Hepatocyte (in vitro differentiated cells): ENCODE measurements around the gene DUSP28. TPM values are rescaled to one million over a fixed set of nuclear protein-coding genes. Genes with fewer than 3 reads are reported as not detected.

Experiments
- DNase-seq: peaks from one replicate; pipeline ENCODE4 v3.0.0-alpha.2; 2016; ENCODE audit warnings: low spot score
- H2AFZ ChIP-seq: fragments of 200-600 bp; sonication (generic); 2 replicates; pipeline ENCODE4 v1.6.0; 2016; ENCODE audit warnings: antibody characterized with exemption, mild to moderate bottlenecking
- H3K27ac ChIP-seq: fragments of 200-600 bp; sonication (generic); 2 replicates; pipeline ENCODE4 v1.5.1; 2016; ENCODE audit warnings: mild to moderate bottlenecking
- H3K27me3 ChIP-seq: fragments of 200-600 bp; sonication (generic); 2 replicates; pipeline ENCODE4 v1.6.1; 2016
- H3K36me3 ChIP-seq: fragments of 200-600 bp; sonication (generic); replicated peaks from 2 replicates; pipeline ENCODE4 v1.5.1; 2016; ENCODE audit warnings: low read depth; ENCODE audit not compliant: insufficient read depth
- H3K4me1 ChIP-seq: fragments of 200-600 bp; sonication (generic); 2 replicates; pipeline ENCODE4 v1.5.1; 2016; ENCODE audit warnings: mild to moderate bottlenecking, moderate library complexity; ENCODE audit not compliant: insufficient read depth
- H3K4me2 ChIP-seq: fragments of 200-600 bp; sonication (generic); 2 replicates; pipeline ENCODE4 v1.6.0; 2016
- H3K4me3 ChIP-seq: fragments of 200-600 bp; sonication (generic); 2 replicates; pipeline ENCODE4 v1.5.1; 2016; ENCODE audit warnings: mild to moderate bottlenecking
- H3K79me2 ChIP-seq: fragments of 200-600 bp; sonication (generic); 2 replicates; pipeline ENCODE4 v1.6.0; 2017; ENCODE audit warnings: mild to moderate bottlenecking
- H3K9me2 ChIP-seq: fragments of 200-600 bp; sonication (generic); replicated peaks from 2 replicates; pipeline ENCODE4 v1.6.0; 2017; ENCODE audit warnings: mild to moderate bottlenecking; ENCODE audit not compliant: insufficient read depth
- H3K9me3 ChIP-seq: fragments of 200-600 bp; sonication (generic); 2 replicates; pipeline ENCODE4 v1.5.1; 2016; ENCODE audit warnings: low read depth, mild to moderate bottlenecking
- H4K20me1 ChIP-seq: fragments of 200-600 bp; sonication (generic); 2 replicates; pipeline ENCODE4 v1.6.0; 2016; ENCODE audit warnings: mild to moderate bottlenecking; ENCODE audit not compliant: insufficient read depth, poor library complexity, severe bottlenecking
- EZH2 ChIP-seq: fragments of 200-600 bp; sonication (generic); IDR thresholded peaks from 2 replicates; pipeline ENCODE4 v1.6.1; 2016; ENCODE audit warnings: antibody characterized with exemption, mild to moderate bottlenecking, borderline replicate concordance
- EZH2phosphoT487 ChIP-seq: fragments of 200-600 bp; sonication (generic); IDR thresholded peaks from one replicate; pipeline ENCODE4 v1.6.1; 2018; ENCODE audit warnings: antibody characterized with exemption, mild to moderate bottlenecking, low read depth, moderate library complexity; ENCODE audit not compliant: unreplicated experiment, severe bottlenecking
- WGBS: methylation state at CpG from one replicate; pipeline ENCODE4 v1.1.6; 2016; ENCODE audit warnings: low lambda C conversion rate; ENCODE audit errors: missing lambda C conversion rate; 5-methylcytosine and 5-hydroxymethylcytosine counted together
- polyA plus RNA-seq: library from polyadenylated mRNA; unstranded; fragments of >200 nt; fragmentation: Nextera tagmentation; extraction: Ambion mirVana; gene quantifications from 2 replicates; pipeline ENCODE4 v1.2.1, GENCODE V29; 2016
- total RNA-seq: library from RNA; depleted of rRNA; stranded (reverse); fragments of >200 nt; gene quantifications from 2 replicates; pipeline ENCODE4 v1.2.3, GENCODE V29; 2014
- TF ChIP-seq, protein P1 (sequence below): fragments of 200-600 bp; sonication (generic); IDR thresholded peaks from 2 replicates; pipeline ENCODE4 v1.5.1; 2016; ENCODE audit warnings: antibody characterized with exemption, mild to moderate bottlenecking; ENCODE audit not compliant: poor library complexity

DUSP28 gene
- total and polyA plus RNA-seq, 2 experiments from 2014 or later: 4.6 to 6.8 TPM

GRCh38 chr2:240602266-240603050 lies 42.3 kb downstream of the DUSP28 start:
- no peak overlapping the region for H3K27ac ChIP-seq
- no peak overlapping the region for H3K4me3 ChIP-seq
- H3K27me3 ChIP-seq: no peaks in the 10 kb centered on the region
- H4K20me1 ChIP-seq: no peaks in the 10 kb centered on the region
- no peaks in the 10 kb centered on the region for H3K9me2 ChIP-seq
- no peaks in the 10 kb centered on the region for H3K9me3 ChIP-seq
- H3K4me2 ChIP-seq: no peak overlapping the region
- peaks cover 3% of the 10 kb centered on the region for H3K79me2 ChIP-seq
- no peak overlapping the region for H2AFZ ChIP-seq
- DNase-seq: no peak
- H3K36me3 ChIP-seq: no peaks in the 10 kb centered on the region
- TF ChIP-seq, protein P1, sequence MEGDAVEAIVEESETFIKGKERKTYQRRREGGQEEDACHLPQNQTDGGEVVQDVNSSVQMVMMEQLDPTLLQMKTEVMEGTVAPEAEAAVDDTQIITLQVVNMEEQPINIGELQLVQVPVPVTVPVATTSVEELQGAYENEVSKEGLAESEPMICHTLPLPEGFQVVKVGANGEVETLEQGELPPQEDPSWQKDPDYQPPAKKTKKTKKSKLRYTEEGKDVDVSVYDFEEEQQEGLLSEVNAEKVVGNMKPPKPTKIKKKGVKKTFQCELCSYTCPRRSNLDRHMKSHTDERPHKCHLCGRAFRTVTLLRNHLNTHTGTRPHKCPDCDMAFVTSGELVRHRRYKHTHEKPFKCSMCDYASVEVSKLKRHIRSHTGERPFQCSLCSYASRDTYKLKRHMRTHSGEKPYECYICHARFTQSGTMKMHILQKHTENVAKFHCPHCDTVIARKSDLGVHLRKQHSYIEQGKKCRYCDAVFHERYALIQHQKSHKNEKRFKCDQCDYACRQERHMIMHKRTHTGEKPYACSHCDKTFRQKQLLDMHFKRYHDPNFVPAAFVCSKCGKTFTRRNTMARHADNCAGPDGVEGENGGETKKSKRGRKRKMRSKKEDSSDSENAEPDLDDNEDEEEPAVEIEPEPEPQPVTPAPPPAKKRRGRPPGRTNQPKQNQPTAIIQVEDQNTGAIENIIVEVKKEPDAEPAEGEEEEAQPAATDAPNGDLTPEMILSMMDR: no peak
- TF ChIP-seq EZH2phosphoT487: no peak
- no peak for TF ChIP-seq EZH2
- peaks cover 12% of the 10 kb centered on the region for H3K4me1 ChIP-seq
- 97% methylated on average over 24 of the region's 32 CpGs for WGBS

- TF ChIP-seq EZH2: no peak
- TF ChIP-seq EZH2phosphoT487: no peak
- TF ChIP-seq, protein P1: no peak
- Histone ChIP-seq H3K4me1 (peaks cover 12% of the 10 kb centered on the region), H3K27me3 (no peaks in the 10 kb centered on the region), H3K79me2 (peaks cover 6% of the 10 kb centered on the region), H2AFZ (no peak overlapping the region), H3K4me3 (no peak overlapping the region), H3K9me2 (no peaks in the 10 kb centered on the region), H3K27ac (no peak overlapping the region), H3K9me3 (no peaks in the 10 kb centered on the region), H4K20me1 (no peaks in the 10 kb centered on the region), H3K4me2 (no peak overlapping the region), H3K36me3 (no peaks in the 10 kb centered on the region)
- DNase-seq: no peak
- WGBS: 95% methylated on average over 22 of the region's 22 CpGs
Observed at GRCh38 chr2:240603081-240603835, 43.1 kb downstream of the DUSP28 start.

GRCh38 chr2:240603846-240604245 lies 43.7 kb downstream of the DUSP28 start:
- Histone ChIP-seq H2AFZ (no peak overlapping the region), H3K27ac (peak overlapping the region; percentile 82), H3K27me3 (no peaks in the 10 kb centered on the region), H3K4me3 (no peak overlapping the region), H3K79me2 (peaks cover 10% of the 10 kb centered on the region), H3K9me2 (no peaks in the 10 kb centered on the region), H3K9me3 (no peaks in the 10 kb centered on the region), H3K4me2 (no peak overlapping the region), H4K20me1 (no peaks in the 10 kb centered on the region), H3K4me1 (peaks cover 12% of the 10 kb centered on the region), H3K36me3 (no peaks in the 10 kb centered on the region)
- no peak for DNase-seq
- TF ChIP-seq, protein P1: no peak
- TF ChIP-seq EZH2 (no peak), EZH2phosphoT487 (no peak)
- WGBS: 97% methylated on average over 10 of the region's 10 CpGs
